ENCODE measurements around the gene CNPY2.
"Not testable (repeated sequence)": the region's sequence is repeated elsewhere in the genome, so short reads cannot be mapped to it uniquely, and the experiment has no call there.

DNA sequence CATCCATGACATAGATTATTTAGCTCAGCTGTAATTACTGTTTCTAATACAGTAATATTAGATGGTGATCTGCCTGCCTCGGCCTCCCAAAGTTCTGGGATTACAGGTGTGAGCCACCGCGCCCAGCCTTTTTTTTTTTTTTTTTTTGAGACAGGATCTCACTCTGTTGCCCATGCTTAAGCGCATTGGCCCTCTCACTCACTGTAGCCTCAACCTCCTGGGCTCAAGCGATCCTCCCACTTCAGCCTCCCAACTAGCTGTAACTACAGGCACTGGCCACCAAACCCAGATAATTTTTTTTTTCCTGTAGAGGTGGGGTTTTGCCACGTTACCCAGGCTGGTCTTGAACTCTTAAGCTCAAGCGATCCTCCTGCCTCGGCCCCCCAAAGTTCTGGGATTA, 19.7 kb upstream of the CNPY2 start:
- TF ChIP-seq ASH2L (IDR thresholded peaks at IDR 0.05; ENCODE audit: insufficient read length, low read depth, low read length); NCOA5 (CRISPR knock-in tag; IDR thresholded peaks at IDR 0.05); ZNF121 (CRISPR knock-in tag; IDR thresholded peaks at IDR 0.05); ARNT (IDR thresholded peaks at IDR 0.05); TAF1 (CRISPR knock-in tag; IDR thresholded peaks at IDR 0.05); JUNB (CRISPR knock-in tag; IDR thresholded peaks at IDR 0.05; ENCODE audit: borderline replicate concordance); SMC3 (IDR thresholded peaks at IDR 0.05; ENCODE audit: low read length): not testable (repeated sequence)

Measured in HepG2 (cell line).